Keratinocyte (primary cell): ENCODE measurements around the gene CD72. TPM values are rescaled to one million over a fixed set of nuclear protein-coding genes. Genes with fewer than 3 reads are reported as not detected.

Source experiments
- DNase-seq: peaks from one replicate; pipeline ENCODE4 v3.0.0-alpha.2; 2011; ENCODE audit warnings: low read depth, missing footprints, low spot score
- FAIRE-seq: peaks from 2 replicates; lab custom pipeline; 2011; peaks lifted over from hg19 to GRCh38; lab: Jason Lieb, UNC
- H2AFZ ChIP-seq: 2 replicates; pipeline ENCODE4 v1.6.0; 2012; ENCODE audit warnings: low read length, control low read depth, inconsistent platforms; ENCODE audit not compliant: control insufficient read depth
- H3K27ac ChIP-seq: 2 replicates; pipeline ENCODE4 v1.5.1; 2011; ENCODE audit warnings: low read length; ENCODE audit not compliant: control insufficient read depth, insufficient read depth
- H3K27me3 ChIP-seq: 3 replicates; pipeline ENCODE4 v1.6.0; 2011; ENCODE audit warnings: low read length; ENCODE audit not compliant: control insufficient read depth, insufficient read depth; ENCODE audit errors: extremely low read depth
- H3K36me3 ChIP-seq, 2 experiments: 2 replicates in 1 of 2; 3 replicates in 1 of 2; pipeline ENCODE4 v1.5.1; 2011; ENCODE audit warnings: low read length in 2 of 2, mild to moderate bottlenecking in 1 of 2; ENCODE audit not compliant: control insufficient read depth in 2 of 2, insufficient read depth in 2 of 2; ENCODE audit errors: extremely low read depth in 1 of 2
- H3K4me1 ChIP-seq: 3 replicates; pipeline ENCODE4 v1.5.1; 2011; ENCODE audit warnings: low read length; ENCODE audit not compliant: control insufficient read depth, insufficient read depth; ENCODE audit errors: extremely low read depth
- H3K4me2 ChIP-seq: 3 replicates; pipeline ENCODE4 v1.6.0; 2011; ENCODE audit warnings: low read depth, low read length; ENCODE audit not compliant: control insufficient read depth, insufficient read depth; ENCODE audit errors: extremely low read depth
- H3K4me3 ChIP-seq, 3 experiments: fragments of 200-600 bp in 1 of 3; sonication (generic) in 1 of 3; 2 replicates in 2 of 3; 3 replicates in 1 of 3; pipeline ENCODE4 v1.5.1; 2011 to 2016; ENCODE audit warnings: low read length in 3 of 3, mild to moderate bottlenecking in 3 of 3, control low read depth in 2 of 3, inconsistent platforms in 1 of 3, low read depth in 1 of 3, mixed read lengths in 1 of 3, mixed run types in 1 of 3, moderate library complexity in 1 of 3; ENCODE audit not compliant: control insufficient read depth in 2 of 3, insufficient read depth in 2 of 3; ENCODE audit errors: extremely low read depth in 1 of 3
- H3K79me2 ChIP-seq: 2 replicates; pipeline ENCODE4 v1.6.0; 2012; ENCODE audit warnings: low read length; ENCODE audit not compliant: control insufficient read depth, insufficient read depth
- H3K9ac ChIP-seq: 3 replicates; pipeline ENCODE4 v1.6.0; 2011; ENCODE audit warnings: low read length; ENCODE audit not compliant: control insufficient read depth, insufficient read depth; ENCODE audit errors: extremely low read depth
- H3K9me1 ChIP-seq: 3 replicates; pipeline ENCODE4 v1.6.0; 2011; ENCODE audit warnings: low read length; ENCODE audit not compliant: control insufficient read depth, insufficient read depth; ENCODE audit errors: extremely low read depth
- H3K9me3 ChIP-seq: 2 replicates; pipeline ENCODE4 v1.5.1; 2012; ENCODE audit warnings: low read depth, low read length; ENCODE audit not compliant: control insufficient read depth
- H4K20me1 ChIP-seq: 3 replicates; pipeline ENCODE4 v1.6.0; 2011; ENCODE audit warnings: low read length; ENCODE audit not compliant: control insufficient read depth, insufficient read depth; ENCODE audit errors: extremely low read depth
- CTCF ChIP-seq, 3 experiments: IDR thresholded peaks in 1 of 3; conservative IDR thresholded peaks in 1 of 3; optimal IDR thresholded peaks in 1 of 3; 2 replicates in 2 of 3; 3 replicates in 1 of 3; pipeline versions ENCODE3 to v1.5.1; 2011; ENCODE audit warnings: low read length in 3 of 3, mild to moderate bottlenecking in 3 of 3, moderate library complexity in 2 of 3, control low read depth in 1 of 3, inconsistent platforms in 1 of 3; ENCODE audit not compliant: insufficient read depth in 2 of 3; ENCODE audit errors: extremely low read depth in 1 of 3
- EZH2 ChIP-seq: IDR thresholded peaks from one replicate; pipeline ENCODE4 v1.6.1; 2012; ENCODE audit warnings: inconsistent platforms, mild to moderate bottlenecking, low read length, moderate library complexity
- dilution Hi-C: fragments of 300-500 bp; cut with MboI; formaldehyde crosslinking; loops from one replicate; pipeline ENCODE4 v1.7.0; 2020; ENCODE audit warnings: low sequenced_read_pairs; ENCODE audit not compliant: extremely low pct_ligation_motif_present
- polyA plus RNA-seq, 5 experiments: library from polyadenylated mRNA; depleted of rRNA in 3 of 5; stranded (reverse) in 3 of 5; stranded (forward) in 1 of 5; unstranded in 1 of 5; fragments of >200 nt; gene quantifications; 1 replicate in 1 of 5; 2 replicates in 3 of 5; 3 replicates in 1 of 5; pipeline versions ENCODE4 v1.2.1 to v1.2.3, GENCODE V29; 2011 to 2012; ENCODE audit warnings: missing spikeins in 2 of 5, low read depth in 1 of 5, low replicate concordance in 1 of 5

Gene CD72
- polyA plus RNA-seq, 1 donor (not counting 4 experiments of a cell fraction or from before 2014, with no cell fraction given), result 0.66 TPM

DNA sequence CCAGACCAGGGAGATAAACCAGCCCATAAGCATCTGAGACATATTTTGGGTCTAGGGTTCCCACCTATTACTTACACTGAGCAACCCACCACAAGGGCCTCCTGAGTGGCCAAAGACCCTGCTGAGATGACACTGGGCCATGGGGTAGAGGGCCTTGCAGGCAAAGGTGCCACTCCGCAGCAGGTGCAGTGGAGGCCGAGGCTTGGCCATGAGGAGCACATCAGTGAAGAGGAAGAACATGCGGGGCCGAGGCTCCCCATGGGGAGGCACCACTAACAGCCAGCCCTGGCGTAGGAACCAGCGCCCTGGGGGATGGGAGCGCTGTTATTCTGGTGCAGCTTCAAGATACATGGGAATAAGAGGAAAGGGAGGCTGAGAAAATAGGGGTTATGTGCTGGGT lies 44.2 kb upstream of the CD72 start:
- TF ChIP-seq EZH2 (no peak), CTCF (optimal IDR thresholded peaks at IDR 0.05 in 1 of 3, IDR thresholded peaks at IDR 0.05 in 1 of 3, conservative IDR thresholded peaks at IDR 0.05 in 1 of 3; ENCODE audit: extremely low read depth in 1 of 3, insufficient read depth in 2 of 3, low read length in 3 of 3) (no peak)
- H3K9me3 ChIP-seq, result no peaks in the 10 kb centered on the region
- peaks cover 16% of the 10 kb centered on the region for H3K4me1 ChIP-seq
- H3K27me3 ChIP-seq, result no peaks in the 10 kb centered on the region
- peaks cover 1 to 13% of the 10 kb centered on the region in 2 experiments for H3K36me3 ChIP-seq
- DNase-seq (no peak), FAIRE-seq (no peak)
- no peak overlapping the region for H2AFZ ChIP-seq
- no peak overlapping the region for H3K27ac ChIP-seq
- H3K4me3 ChIP-seq, result no peak overlapping the region
- no peak overlapping the region for H3K4me2 ChIP-seq
- no peaks in the 10 kb centered on the region for H3K9me1 ChIP-seq
- H3K79me2 ChIP-seq, result peaks cover 2% of the 10 kb centered on the region
- H4K20me1 ChIP-seq, result no peaks in the 10 kb centered on the region
- dilution Hi-C loops, result no loop called here
- no peak overlapping the region for H3K9ac ChIP-seq

DNA sequence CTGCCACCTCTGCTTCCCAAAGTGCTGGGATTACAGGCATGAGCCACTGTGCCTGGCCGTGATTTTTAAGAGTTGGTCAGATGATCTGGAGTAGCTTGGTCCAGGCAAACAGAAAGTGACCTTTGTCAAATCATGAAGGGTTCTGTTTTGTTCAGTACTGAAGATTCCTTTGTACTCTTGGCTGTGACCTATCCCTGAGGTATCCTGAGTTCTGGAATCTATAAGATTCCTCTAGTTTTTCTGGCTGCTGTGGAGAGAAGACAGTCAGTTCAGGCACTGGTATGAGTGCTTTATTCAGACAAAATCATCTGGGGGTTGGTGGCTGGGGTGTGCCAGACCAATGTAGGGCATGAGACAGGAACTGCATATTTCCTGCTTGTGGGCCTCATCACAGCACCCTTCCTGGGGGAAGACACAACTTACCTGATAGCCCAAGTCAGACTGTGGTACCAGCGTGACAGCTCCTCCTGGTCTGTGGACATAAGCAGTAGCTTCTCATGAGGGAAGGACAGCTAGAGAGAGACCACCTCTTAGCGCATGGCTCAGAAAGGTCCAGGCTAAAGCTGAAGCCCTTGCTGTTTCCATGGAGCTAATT lies 43.6 kb upstream of the CD72 start:
- Histone ChIP-seq H3K4me3 (no peak overlapping the region), H3K9ac (no peak overlapping the region), H3K9me1 (no peaks in the 10 kb centered on the region), H3K79me2 (peaks cover 2% of the 10 kb centered on the region), H3K36me3 (peaks cover 1 to 13% of the 10 kb centered on the region in 2 experiments), H3K27ac (no peak overlapping the region), H3K27me3 (no peaks in the 10 kb centered on the region), H3K9me3 (no peaks in the 10 kb centered on the region), H3K4me2 (no peak overlapping the region), H4K20me1 (no peaks in the 10 kb centered on the region), H3K4me1 (peaks cover 20% of the 10 kb centered on the region), H2AFZ (no peak overlapping the region)
- no peak for DNase-seq
- TF ChIP-seq CTCF (optimal IDR thresholded peaks at IDR 0.05 in 1 of 3, IDR thresholded peaks at IDR 0.05 in 1 of 3, conservative IDR thresholded peaks at IDR 0.05 in 1 of 3; ENCODE audit: extremely low read depth in 1 of 3, insufficient read depth in 2 of 3, low read length in 3 of 3) (no peak), EZH2 (no peak)
- dilution Hi-C loops, result no loop called here
- FAIRE-seq, result no peak
